Measurements from ENCODE around the gene ATP8B3.

Gene ATP8B3

GRCh38 chr19:1748115-1748872 lies 63.8 kb downstream of the ATP8B3 start:
- intact Hi-C loops (cut with DNase I) = no loop called here
- no peak for DNase-seq

- no peak for DNase-seq
- intact Hi-C loops (cut with DNase I) = no loop called here
These were observed 64.6 kb downstream of the ATP8B3 start for GRCh38 chr19:1747285-1748114.

GRCh38 chr19:1746401-1747284 lies 65.4 kb downstream of the ATP8B3 start:
- intact Hi-C loops (cut with DNase I) = no loop called here
- no peak for DNase-seq

- intact Hi-C loops (cut with DNase I) = no loop called here
- DNase-seq = no peak
These were observed 66.5 kb downstream of the ATP8B3 start for GRCh38 chr19:1745589-1746031.

GRCh38 chr19:1744822-1745563 lies 67.1 kb downstream of the ATP8B3 start:
- intact Hi-C loops (cut with DNase I) = no loop called here
- DNase-seq = no peak

- intact Hi-C loops (cut with DNase I) = no loop called here
- DNase-seq = no peak
These were observed 67.9 kb downstream of the ATP8B3 start for GRCh38 chr19:1744133-1744665.

- intact Hi-C loops (cut with DNase I) = no loop called here
- no peak for DNase-seq
These were observed 68.9 kb downstream of the ATP8B3 start for GRCh38 chr19:1742989-1743696.

GRCh38 chr19:1739960-1740629 lies 72.0 kb downstream of the ATP8B3 start:
- intact Hi-C loops (cut with DNase I) = no loop called here
- no peak for DNase-seq

- no peak for DNase-seq
- intact Hi-C loops (cut with DNase I) = no loop called here
These were observed 75.1 kb downstream of the ATP8B3 start for GRCh38 chr19:1736927-1737326.

- intact Hi-C loops (cut with DNase I) = no loop called here
- no peak for DNase-seq
These were observed 75.8 kb downstream of the ATP8B3 start for GRCh38 chr19:1736280-1736679.

- no peak for DNase-seq
- intact Hi-C loops (cut with DNase I) = no loop called here
These were observed 77.6 kb downstream of the ATP8B3 start for GRCh38 chr19:1734321-1734966.
